ENCODE data around the gene GCAT. TPM values are rescaled to one million over a fixed set of nuclear protein-coding genes. Genes with fewer than 3 reads are reported as not detected.

GCAT gene
- total RNA-seq, 2 experiments from 2014 or later = 10.4 to 12.0 TPM

Small RNA genes lying within 50 kb of the gene (microRNA-seq; reads per million reads assigned to microRNA genes)
- gene MIR659 (ENCODE audit: borderline microRNAs expressed, borderline replicate concordance) = 1.1 reads per million

Other genes with a start within 250 kb of the GCAT start
- under 1 TPM in 1 of 2 experiments, not detected in 1; 0.30 TPM for gene CDC42EP1, start 247.5 kb upstream of the GCAT start, total RNA-seq
- not detected for gene LGALS2, start 227.8 kb upstream of the GCAT start, total RNA-seq
- 10 to 100 TPM; 58.5 to 62.8 TPM for gene GGA1, start 199.1 kb upstream of the GCAT start, total RNA-seq
- 100 to 1,000 TPM; 184 to 187 TPM for gene SH3BP1, start 168.3 kb upstream of the GCAT start, total RNA-seq
- 10 to 100 TPM; 21.5 to 21.8 TPM for gene PDXP, start 149.2 kb upstream of the GCAT start, total RNA-seq
- gene LGALS1, start 132.3 kb upstream of the GCAT start, total RNA-seq = 1,000 to 10,000 TPM; 1,140 to 1,273 TPM
- 10 to 100 TPM; 57.3 to 57.7 TPM for gene NOL12, start 121.6 kb upstream of the GCAT start, total RNA-seq
- 10 to 100 TPM; 44.1 to 53.5 TPM for gene TRIOBP, start 110.9 kb upstream of the GCAT start, total RNA-seq
- gene GALR3, start 15.4 kb downstream of the GCAT start, total RNA-seq = not detected
- 10 to 100 TPM; 26.7 to 27.4 TPM for gene ANKRD54, start 36.4 kb downstream of the GCAT start, total RNA-seq
- gene EIF3L, start 41.5 kb downstream of the GCAT start, total RNA-seq = 100 to 1,000 TPM; 444 to 449 TPM
- 10 to 100 TPM; 27.6 to 30.7 TPM for gene MICALL1, start 98.4 kb downstream of the GCAT start, total RNA-seq
- under 1 TPM in 1 of 2 experiments, not detected in 1; 0.23 TPM for gene C22orf23, start 145.7 kb downstream of the GCAT start, total RNA-seq
- gene POLR2F, start 145.8 kb downstream of the GCAT start, total RNA-seq = 10 to 100 TPM; 58.5 to 66.3 TPM
- not detected for gene SOX10, start 176.6 kb downstream of the GCAT start, total RNA-seq
- 10 to 100 TPM; 15.2 to 15.4 TPM for gene PICK1, start 249.5 kb downstream of the GCAT start, total RNA-seq

Measured in activated CD4-positive, alpha-beta T cell treated with anti-CD3 and anti-CD28 coated beads, Interleukin-2, amount 10 ng/mL, durations not matched to agents 7 days and 5 days (primary cell).